ENCODE data around the gene PLPP2.

DNA sequence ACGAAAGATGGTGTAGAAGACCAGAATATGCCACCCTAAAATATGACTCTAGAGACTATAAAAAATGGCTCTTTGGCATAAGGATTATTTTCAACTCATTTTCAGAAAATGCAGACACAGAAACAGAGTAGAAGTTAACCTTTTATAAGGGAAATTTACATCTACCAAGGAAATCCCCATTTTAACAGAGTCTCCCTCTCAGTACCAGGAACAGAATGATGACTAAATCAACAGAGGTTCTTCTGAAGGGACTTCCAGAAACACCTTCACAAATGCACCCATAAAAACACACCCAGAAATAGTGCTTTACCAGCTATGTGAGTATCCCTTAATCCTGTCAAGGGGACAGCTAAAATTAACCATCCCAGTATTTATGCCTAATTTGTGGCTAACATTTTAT, 29.1 kb downstream of the PLPP2 start:
- TF ChIP-seq, protein P1, sequence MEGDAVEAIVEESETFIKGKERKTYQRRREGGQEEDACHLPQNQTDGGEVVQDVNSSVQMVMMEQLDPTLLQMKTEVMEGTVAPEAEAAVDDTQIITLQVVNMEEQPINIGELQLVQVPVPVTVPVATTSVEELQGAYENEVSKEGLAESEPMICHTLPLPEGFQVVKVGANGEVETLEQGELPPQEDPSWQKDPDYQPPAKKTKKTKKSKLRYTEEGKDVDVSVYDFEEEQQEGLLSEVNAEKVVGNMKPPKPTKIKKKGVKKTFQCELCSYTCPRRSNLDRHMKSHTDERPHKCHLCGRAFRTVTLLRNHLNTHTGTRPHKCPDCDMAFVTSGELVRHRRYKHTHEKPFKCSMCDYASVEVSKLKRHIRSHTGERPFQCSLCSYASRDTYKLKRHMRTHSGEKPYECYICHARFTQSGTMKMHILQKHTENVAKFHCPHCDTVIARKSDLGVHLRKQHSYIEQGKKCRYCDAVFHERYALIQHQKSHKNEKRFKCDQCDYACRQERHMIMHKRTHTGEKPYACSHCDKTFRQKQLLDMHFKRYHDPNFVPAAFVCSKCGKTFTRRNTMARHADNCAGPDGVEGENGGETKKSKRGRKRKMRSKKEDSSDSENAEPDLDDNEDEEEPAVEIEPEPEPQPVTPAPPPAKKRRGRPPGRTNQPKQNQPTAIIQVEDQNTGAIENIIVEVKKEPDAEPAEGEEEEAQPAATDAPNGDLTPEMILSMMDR (IDR thresholded peaks at IDR 0.05; ENCODE audit: low read length): no peak
- TF ChIP-seq EZH2 (IDR thresholded peaks at IDR 0.05; ENCODE audit: borderline replicate concordance, low read length): no peak

Data from OCI-LY1 (cell line).